GM15510 (cell line): ENCODE data around the gene CNBD2.

Experiments used
- POLR2A ChIP-seq: IDR thresholded peaks from 3 replicates; pipeline ENCODE4 v1.6.1; 2011; ENCODE audit warnings: borderline replicate concordance; ENCODE audit not compliant: insufficient read length; ENCODE audit errors: extremely low read depth

Gene CNBD2

DNA sequence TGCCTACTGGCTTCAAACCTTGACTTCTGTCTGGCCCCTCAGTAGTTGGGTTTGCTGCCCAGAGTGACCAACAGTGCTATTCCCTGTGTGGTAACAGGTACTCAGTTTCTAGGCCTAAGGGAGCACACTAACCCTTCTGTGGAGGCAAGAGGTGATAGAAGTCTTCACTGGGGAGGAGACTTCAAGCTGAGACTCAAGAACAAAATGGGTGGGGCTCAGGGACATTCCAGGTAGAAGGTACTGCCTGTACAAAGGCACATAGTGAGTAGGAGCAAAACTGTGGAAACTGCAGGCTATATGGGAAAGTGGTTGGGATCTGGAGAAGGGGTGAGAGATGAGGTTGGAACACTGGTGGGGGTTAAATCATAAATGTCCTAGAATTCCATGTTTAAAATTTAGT lies 11.8 kb upstream of the CNBD2 start:
- TF ChIP-seq POLR2A: no peak

DNA sequence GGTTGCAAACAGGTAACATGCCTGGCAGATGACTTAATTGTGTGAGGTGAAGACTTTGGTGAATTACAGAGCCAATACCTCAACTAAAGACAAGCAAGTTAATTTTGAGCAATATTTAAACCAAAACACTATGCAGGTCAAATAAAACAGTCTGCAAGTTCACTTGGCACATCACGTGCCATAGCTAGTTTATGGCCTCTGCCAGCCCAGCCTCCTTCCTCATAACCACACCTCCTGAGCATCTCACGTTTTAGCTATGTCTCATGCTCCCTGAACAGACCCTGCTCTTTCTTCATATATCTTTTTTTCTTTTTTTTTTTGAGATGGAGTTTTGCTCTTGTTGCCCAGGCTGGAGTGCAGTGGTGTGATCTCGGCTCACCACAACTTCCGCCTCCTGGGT lies 4.5 kb upstream of the CNBD2 start:
- TF ChIP-seq POLR2A: no peak

DNA sequence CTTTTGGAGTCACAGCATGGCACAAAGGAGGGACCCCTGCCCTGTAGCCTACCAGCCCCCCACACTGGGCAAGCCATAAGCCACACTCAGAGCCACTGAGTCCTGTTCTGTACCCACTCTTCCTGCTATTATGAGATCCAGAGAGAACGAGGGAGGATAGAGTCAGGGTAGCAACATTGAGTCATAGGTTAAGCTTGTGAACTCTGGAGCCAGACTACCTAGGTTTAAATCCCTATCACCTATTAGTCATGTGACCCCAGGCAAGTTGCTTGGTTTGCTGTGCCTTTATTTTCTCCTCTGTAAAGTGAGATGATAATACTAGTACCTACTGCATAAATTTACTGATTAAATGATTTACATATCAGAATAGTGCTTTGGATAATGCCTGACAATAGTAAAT lies 540 bp downstream of the CNBD2 start:
- no peak for TF ChIP-seq POLR2A

DNA sequence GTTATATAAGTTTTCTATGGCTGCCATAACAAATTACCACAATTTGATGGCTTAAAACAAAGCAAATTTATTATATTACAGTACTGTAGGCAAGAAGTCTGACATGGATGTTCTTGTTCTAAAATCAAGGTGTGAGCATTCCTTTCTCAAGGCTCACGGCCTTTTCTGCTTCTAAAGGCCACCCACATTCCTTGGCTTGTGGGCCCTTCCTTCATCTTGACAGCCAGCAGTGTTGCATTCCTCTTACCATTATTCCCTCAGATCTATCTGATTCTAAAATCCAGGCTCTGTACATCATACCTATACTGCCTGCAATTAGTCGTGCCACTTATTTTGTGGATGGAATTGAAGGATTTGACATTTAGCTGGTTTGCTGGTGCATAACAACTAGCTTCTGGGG lies 3.6 kb downstream of the CNBD2 start:
- TF ChIP-seq POLR2A: no peak

DNA sequence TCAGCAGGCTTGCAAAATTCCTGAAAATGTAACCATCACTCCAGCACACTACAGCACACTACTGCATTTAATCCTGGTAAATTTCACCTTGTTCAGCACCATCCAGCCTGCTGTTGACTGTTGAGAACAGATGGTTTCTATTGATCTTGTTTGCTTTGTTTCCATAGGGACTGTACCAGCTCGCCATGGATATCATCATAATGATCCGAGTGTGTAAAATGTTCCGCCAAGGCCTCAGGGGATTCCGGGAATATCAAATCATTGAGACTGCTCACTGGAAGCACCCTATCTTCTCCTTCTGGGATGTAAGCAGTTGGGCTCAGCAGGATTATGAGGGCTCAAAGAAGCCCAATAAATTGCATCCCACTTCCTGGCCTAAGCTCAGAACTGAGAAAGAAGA lies 4.1 kb downstream of the CNBD2 start:
- no peak for TF ChIP-seq POLR2A

- TF ChIP-seq POLR2A: no peak
Observed at GRCh38 chr20:35974256-35974655, 5.9 kb downstream of the CNBD2 start.

- TF ChIP-seq POLR2A: no peak
Observed at GRCh38 chr20:35975576-35976373, 7.4 kb downstream of the CNBD2 start.

DNA sequence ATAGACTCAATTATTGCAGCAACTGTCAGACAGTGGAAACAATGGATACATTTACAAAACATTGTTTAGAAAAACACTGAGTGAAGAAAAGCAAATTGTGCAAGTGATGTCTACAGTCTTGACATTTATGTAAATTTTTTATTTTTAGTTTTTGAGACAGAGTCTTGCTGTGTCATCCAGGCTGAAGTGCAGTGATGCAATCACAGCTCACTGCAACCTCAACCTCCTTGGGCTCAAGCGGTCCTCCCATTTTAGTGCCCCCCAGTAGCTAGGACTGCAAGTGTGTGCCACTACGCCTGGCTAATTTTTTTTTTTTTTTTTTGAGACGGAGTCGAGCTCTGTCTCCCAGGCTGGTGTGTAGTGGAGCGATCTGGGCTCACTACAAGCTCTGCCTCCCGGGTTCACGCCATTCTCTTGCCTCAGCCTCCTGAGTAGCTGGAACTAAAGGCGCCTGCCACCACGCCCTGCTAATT lies 9.7 kb downstream of the CNBD2 start:
- TF ChIP-seq POLR2A: no peak

GRCh38 chr20:35979544-35979943 lies 11.2 kb downstream of the CNBD2 start:
- no peak for TF ChIP-seq POLR2A

DNA sequence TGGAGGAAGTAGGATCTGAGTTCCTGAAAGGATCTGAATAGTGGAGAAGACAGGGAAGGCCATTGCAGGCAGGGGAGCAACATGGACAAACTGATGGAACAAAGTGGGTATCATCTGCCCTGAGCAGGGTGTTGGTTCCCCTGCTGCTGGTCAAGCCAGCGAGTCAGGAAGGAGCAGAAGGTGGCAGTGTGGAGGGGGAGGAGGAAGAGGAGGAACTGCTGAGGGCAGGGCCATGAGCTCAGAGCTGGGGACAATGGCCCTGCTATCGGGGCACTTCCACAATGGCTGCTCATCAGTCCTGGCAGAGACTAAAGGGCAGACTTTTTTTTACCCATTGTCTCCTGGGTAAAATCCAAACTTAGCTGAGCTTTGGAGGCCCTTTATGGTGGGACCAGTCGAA lies 13.6 kb downstream of the CNBD2 start:
- no peak for TF ChIP-seq POLR2A

GRCh38 chr20:35984382-35984781 lies 16.0 kb downstream of the CNBD2 start:
- TF ChIP-seq POLR2A: no peak

DNA sequence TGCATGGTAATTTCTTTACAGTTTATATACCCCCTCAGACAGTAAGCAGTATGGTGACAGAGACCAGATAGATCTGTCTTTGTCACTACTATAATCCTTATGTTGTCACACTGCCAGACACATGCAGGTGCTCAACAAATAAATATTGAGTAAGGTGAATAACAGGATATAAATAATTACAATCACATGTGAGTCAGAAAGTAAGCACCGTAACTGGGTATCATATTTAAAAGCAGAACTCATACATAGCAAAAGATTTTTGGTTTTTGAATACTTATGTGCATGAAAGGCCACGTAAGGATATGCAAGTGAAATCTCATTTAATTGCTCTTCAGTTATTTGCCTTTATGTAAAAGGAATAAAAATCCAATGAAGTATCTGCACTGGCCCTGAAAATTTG lies 17.4 kb downstream of the CNBD2 start:
- TF ChIP-seq POLR2A: no peak

- no peak for TF ChIP-seq POLR2A
Observed at GRCh38 chr20:35988910-35989463, 20.6 kb downstream of the CNBD2 start.

- no peak for TF ChIP-seq POLR2A
Observed at GRCh38 chr20:35991142-35991771, 22.9 kb downstream of the CNBD2 start.

GRCh38 chr20:35992713-35993335 lies 24.4 kb downstream of the CNBD2 start:
- TF ChIP-seq POLR2A: no peak

DNA sequence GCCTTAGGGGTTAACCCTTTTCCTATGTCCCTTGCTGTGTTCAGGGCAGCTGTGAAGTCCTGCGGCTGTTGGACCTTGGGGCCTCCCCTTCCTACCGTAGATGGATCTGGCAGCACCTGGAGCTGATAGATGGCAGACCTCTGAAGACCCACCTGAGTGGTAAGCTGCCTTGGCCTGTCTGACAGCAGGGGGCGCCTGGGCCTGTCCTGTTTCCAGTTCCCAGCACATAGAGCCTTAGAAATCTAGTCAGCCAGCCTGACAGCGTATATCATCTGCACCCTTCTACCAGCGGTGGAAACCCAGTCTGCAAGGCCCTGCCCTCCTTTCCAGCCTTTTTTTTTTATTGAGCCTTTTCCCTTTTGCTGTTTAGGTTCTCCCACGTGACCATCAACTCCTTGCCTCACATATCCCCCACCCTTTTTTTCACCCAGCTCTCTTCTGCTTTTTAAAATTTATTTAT lies 26.6 kb downstream of the CNBD2 start:
- no peak for TF ChIP-seq POLR2A

- TF ChIP-seq POLR2A: no peak
Observed at GRCh38 chr20:36002855-36003254, 34.5 kb downstream of the CNBD2 start.
